ENCODE data around the gene RPS6KB1.
"Not testable (repeated sequence)": the region's sequence is repeated elsewhere in the genome, so short reads cannot be mapped to it uniquely, and the experiment has no call there.

GRCh38 chr17:59946433-59946832 is 53.5 kb downstream of the RPS6KB1 start:
- TF ChIP-seq CTCF (IDR thresholded peaks at IDR 0.05); ZFX (IDR thresholded peaks at IDR 0.05; ENCODE audit: borderline replicate concordance): not testable (repeated sequence)

All from 22Rv1 (cell line).